HG02798 (cell line): ENCODE measurements around the gene IKBIP.
"Not testable (repeated sequence)": the region's sequence is repeated elsewhere in the genome, so short reads cannot be mapped to it uniquely, and the experiment has no call there.

ENCODE experiments used
- ATAC-seq: cut with Tn5 transposase; IDR thresholded peaks from one replicate; pipeline ENCODE4 v1.9.1; 2021; ENCODE audit warnings: mild to moderate bottlenecking; ENCODE audit not compliant: unreplicated experiment, poor library complexity

The IKBIP gene, protein sequence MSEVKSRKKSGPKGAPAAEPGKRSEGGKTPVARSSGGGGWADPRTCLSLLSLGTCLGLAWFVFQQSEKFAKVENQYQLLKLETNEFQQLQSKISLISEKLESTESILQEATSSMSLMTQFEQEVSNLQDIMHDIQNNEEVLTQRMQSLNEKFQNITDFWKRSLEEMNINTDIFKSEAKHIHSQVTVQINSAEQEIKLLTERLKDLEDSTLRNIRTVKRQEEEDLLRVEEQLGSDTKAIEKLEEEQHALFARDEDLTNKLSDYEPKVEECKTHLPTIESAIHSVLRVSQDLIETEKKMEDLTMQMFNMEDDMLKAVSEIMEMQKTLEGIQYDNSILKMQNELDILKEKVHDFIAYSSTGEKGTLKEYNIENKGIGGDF

DNA sequence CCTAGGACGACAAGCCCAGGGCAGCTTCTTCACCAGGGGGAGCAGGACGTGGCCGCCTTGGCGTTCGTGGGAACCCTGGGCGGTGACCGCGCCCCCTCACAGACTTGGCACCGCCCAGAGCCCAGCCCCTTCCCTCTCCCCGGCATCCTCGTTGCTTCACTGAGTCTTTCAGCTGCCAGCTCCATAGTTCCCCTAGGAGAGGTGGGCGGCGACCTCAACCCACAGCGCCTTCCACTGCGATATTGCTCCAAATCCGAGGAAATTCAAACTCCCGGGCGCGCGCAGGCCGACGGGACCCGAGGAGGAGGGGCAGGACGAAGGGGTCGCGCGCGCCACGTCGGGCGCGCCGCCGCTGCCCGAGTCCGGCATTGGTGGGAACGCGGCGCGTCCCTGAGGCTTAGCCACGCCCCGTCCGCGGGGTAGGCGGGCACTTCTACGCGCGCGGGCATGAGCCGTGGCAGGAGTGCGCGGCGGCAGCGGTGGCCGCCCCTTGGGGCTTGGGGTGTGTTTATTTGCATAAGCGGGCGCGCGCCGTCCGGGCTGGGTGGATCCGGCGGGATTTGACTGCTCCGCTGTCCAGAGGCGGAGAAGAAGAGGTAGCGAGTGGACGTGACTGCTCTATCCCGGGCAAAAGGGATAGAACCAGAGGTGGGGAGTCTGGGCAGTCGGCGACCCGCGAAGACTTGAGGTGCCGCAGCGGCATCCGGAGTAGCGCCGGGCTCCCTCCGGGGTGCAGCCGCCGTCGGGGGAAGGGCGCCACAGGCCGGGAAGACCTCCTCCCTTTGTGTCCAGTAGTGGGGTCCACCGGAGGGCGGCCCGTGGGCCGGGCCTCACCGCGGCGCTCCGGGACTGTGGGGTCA is at the start of gene IKBIP, which contains the start of gene APAF1:
Gene IKBIP (minus strand): TSS at position 77 of the 860 bp plus-strand sequence. CDS start 87 bp downstream, outside the sequence.
Gene APAF1 (plus strand): TSS at position 579 of the 860 bp plus-strand sequence. CDS start 3,070 bp downstream, outside the sequence.
- peak; percentile 90 for ATAC-seq

GRCh38 chr12:98691351-98691750 is 46.8 kb upstream of the IKBIP start:
- no peak for ATAC-seq

GRCh38 chr12:98686603-98687002 is 42.0 kb upstream of the IKBIP start:
- no peak for ATAC-seq

DNA sequence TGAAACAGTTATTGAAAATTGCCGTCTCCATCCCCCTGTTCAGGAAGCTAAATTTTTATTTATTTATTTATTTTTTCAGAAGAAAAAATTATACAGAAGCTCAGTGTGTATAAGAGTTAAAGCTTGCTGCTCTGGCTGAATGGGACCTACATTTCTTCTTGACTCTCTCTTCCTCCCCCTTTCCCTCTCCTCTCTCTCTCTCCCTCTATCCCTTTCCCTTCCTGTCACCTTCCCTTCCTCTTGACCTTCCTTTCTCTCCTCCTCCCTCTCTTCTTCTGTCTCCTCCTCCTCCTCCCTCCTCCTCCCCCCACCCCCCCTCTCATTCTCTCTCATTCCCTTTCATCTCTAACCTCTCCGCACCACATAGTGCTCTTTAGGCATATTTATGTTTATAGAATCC is 39.6 kb upstream of the IKBIP start:
- no peak for ATAC-seq

GRCh38 chr12:98679611-98680005 is 35.0 kb upstream of the IKBIP start:
- no peak for ATAC-seq

DNA sequence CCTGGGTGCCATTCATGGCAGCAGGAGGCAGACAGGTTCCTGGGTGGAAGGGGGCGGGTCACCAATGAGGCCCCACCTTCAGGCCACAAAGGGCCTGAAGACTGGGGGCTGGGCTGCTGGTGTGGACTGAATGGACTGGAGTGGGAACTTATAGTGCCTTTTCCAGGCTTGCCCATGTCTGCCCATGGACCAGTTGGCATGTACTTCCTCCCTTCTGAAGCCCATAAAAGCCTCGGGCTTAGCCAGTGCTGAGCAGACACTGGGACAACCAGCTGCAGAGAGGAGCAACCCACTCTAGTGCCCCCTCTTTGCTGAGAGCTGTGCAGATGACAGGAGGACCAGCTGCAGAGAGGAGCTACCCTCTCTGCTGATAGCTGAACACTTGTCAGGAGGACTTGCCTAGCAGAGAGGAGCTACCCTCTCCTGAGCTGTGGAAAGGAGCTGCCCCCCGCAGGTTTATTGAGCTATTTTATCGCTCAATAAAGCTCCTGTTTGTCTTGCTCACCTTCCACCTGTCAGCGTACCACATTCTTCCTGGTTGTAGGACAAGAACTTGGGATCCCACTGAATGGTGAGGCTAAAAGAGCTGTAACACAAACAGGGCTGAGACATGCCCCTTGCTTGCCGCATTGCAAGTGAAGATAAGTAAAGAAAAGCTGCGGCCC is 34.5 kb upstream of the IKBIP start:
- ATAC-seq = no peak

DNA sequence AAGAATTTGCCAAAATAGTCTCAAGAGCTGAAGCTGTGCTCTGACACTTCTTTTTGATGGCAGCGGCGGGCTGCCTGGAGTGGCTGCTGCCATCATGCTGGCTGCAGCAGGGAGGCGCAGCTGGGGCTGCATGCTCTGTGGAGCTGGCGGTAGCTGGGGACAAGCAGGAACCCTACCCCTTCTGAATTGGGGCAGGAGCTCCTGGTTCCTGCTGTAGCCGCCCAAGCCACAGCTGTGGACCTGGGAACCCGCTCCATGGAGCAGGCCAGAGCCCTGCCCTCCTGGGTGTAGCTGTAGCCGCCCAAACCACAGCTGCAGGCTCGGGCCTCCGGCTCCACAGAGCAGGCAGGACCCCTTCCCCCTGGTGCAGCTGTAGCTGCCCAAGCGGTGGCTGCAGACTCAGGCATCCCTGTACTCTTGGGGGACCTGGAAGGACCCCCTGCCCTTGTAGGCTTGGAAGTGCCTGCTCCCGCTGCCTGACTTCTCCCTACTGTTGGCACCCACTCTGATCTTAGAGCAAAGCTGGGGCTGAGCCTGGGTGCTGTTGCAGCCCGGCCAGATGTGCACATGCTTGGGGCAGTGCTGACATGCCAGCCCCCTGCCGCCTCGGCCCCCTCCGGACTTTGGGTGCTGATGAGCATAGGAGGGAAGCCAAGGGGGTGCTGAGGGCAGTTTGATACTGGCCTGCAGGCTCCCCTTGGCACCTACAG is 33.8 kb upstream of the IKBIP start:
- no peak for ATAC-seq

DNA sequence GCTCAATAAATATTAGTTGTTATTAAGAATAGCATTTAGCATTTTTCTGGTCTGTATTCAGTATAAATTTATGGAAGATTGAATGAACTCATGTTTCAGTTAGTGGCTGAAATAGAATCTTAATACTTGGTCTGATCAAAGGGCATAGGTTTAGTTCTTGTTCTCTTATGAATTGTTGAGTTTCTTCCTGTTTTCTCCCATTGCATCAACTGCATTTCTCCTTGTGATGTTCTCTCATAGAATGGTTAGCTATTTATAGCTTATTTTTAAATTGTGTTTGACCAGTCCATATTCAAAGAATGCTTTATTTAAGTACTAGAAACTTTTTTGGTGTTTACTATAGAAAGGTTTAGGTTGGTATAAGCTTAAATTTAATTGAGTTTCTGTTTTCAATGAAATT is 30.3 kb upstream of the IKBIP start:
- ATAC-seq = no peak

GRCh38 chr12:98671459-98671858 is 26.9 kb upstream of the IKBIP start:
- no peak for ATAC-seq

DNA sequence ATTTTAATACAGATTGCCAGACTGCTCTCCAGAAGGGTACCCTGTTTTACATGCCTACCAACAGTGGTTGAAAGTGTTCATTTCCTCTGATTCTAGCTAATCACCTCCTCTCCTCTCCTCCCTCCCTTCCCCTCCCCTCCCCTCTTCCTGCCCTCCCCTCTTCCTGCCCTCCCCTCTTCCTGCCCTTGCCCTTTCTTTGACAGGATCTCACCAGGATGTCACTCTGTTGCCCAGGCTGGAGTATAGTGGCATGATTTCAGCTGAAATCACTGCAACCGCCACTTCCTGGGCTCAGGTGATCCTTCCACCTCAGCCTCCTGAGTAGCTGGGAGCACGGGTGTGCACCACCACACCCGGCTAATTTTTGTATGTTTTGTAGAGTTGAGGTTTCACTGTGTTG is 25.2 kb upstream of the IKBIP start:
- ATAC-seq = no peak

DNA sequence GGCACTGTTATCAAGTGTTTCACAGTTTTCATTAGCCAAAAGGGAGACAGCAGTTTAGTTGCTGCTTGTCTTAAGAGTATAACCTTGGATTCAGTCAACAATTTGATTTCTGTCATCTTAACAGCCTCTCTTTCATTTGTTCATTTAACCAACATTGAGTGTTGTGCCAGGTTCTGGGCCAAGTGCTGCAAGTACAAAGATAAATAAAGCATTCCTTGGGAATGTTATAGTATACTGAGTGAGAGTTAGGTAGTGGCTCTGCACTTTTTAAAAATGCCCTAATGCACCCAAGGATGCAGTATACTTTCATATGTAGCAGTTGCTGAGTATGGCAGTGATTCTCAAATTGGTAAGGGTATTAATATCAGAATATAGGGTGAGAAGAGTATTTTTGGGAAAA is 15.9 kb upstream of the IKBIP start:
- no peak for ATAC-seq

GRCh38 chr12:98656289-98657101 is 11.9 kb upstream of the IKBIP start:
- ATAC-seq = peak; percentile 68

DNA sequence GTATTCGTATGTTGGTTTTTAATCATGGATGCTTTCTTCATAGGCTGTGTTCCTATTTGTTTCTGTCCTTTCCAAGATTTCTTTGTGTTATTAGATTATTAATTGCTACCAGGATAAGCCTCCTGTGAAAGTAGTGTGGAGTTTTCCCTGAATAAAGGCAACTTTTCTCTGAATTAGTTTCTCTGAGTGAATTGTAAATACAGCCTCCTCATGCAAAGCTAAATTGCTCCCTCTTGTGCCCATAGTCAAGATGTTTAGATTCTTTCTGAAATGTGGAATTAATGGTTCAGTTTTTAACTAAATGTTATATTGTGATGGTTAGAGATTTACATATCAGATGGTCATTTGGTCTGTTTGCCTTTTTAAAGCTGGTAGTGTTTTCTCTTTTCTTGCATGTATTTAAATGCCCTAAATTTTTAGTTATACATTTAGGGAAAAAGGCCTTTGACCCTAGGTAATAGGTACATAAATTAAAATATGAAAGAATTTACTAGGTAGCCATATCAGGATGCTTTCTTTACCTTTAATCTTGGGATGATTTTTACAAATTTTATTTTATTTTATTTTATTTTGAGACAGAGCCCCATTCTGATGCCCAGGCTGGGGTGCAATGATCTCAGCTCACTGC is 9.4 kb upstream of the IKBIP start:
- ATAC-seq = no peak

DNA sequence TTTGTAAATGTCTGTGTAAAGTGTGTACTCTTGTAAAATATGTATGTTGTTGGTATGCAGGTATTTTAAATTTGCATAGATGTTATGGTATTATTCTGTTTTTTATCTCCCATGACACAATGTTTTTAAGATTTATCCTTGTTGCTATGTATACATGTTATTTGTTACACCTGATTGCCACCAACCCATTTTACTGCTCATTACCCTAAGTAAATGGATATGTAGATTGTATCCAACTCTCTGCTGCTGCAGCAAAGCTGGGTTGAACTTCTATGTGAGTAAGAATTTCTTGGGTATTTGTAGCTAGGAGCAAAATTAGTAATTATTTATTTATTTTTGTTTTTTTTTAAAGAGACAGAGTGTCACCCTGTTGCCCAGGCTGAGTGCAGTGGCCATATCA is 6.7 kb upstream of the IKBIP start:
- no peak for ATAC-seq

DNA sequence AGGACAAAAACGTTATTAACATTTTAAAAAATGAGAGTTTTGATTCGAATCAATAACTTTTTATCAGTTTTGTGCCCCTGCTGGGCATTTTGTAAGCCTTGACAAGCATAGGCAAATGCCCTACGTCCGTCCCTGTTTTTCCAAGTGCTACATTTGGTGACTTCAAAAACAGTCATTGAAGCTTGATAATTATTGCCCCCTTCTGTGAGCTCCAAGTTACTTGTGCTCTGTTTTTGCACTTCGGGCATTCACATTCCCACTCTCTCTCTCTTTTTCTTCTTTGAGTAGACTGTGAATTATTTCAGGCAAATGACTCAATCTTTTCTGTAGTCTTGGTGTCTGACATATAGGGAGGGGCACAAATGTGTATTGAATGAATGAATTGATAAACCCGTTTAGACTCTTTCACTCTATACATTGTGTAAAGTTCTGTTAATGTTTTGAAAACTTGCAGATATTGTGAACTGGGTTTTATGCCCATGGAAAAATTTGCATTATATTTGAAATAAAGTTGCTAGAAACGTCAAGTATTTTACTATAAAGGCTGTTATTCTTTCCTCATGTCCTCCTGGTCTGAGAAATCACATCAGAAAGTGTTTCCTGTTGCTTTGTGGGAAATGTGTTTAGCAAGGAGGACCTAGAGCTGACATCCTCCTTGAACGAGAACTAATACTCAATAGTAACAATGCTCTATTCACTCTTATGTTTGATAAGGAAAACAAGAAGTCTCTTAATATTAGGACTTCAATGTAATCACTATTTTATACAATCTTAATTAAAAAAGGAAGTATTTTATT is 1.9 kb upstream of the IKBIP start:
- no peak for ATAC-seq

DNA sequence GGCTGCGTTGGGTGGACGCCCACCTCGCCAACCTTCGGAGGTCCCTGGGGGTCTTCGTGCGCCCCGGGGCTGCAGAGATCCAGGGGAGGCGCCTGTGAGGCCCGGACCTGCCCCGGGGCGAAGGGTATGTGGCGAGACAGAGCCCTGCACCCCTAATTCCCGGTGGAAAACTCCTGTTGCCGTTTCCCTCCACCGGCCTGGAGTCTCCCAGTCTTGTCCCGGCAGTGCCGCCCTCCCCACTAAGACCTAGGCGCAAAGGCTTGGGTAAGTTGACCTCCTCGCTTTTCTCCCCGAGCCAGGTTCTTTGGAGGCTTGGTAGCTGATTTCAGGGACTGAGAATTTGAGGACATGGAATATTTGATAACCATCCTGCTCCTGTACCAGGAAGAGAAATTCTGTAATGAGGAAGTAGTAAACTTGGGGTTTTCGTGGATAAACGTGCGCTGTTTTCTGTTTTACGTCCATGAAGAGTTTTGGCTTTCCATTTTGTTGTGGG is 1.0 kb upstream of the IKBIP start:
- ATAC-seq = peak; percentile 0

GRCh38 chr12:98644433-98644711 is 216 bp downstream of the IKBIP start:
- peak; percentile 22 for ATAC-seq

DNA sequence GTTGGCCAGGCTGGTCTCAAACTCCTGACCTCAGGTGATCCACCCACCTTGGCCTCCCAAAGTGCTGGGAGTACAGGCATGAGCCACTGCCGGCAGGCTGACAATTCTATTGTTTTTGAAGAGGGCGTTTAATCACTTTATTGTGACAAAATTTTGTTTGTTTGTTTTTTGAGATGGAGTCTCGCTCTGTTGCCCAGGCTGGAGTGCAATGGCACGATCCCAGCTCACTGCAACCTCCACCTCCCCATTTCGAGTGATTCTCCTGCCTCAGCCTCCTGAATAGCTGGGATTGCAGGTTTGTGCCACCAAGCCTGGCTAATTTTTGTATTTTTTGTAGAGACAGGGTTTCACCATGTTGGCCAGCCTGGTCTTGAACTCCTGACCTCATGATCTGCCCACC is 1.8 kb downstream of the IKBIP start:
- ATAC-seq = not testable (repeated sequence)
